Progenitor cell of endocrine pancreas (in vitro differentiated cells): Measurements from ENCODE around the gene MAIP1. TPM values are rescaled to one million over a fixed set of nuclear protein-coding genes. Genes with fewer than 3 reads are reported as not detected.

Experiments used
- DNase-seq: peaks from one replicate; pipeline ENCODE4 v3.0.0; 2021; ENCODE audit warnings: low spot score; ENCODE audit not compliant: unreplicated experiment
- H3K27ac Mint-ChIP-seq: 2 replicates; pipeline ENCODE4 v1.8.0; 2021; ENCODE audit warnings: mild to moderate bottlenecking, moderate library complexity, mixed read lengths
- H3K27me3 Mint-ChIP-seq: 2 replicates; pipeline ENCODE4 v1.8.0; 2021; ENCODE audit warnings: mixed read lengths
- H3K36me3 Mint-ChIP-seq: 2 replicates; pipeline ENCODE4 v1.8.0; 2022; ENCODE audit warnings: mixed read lengths; ENCODE audit not compliant: insufficient read depth
- H3K4me1 Mint-ChIP-seq: 2 replicates; pipeline ENCODE4 v1.8.0; 2021; ENCODE audit warnings: low read depth, mixed read lengths
- H3K4me3 Mint-ChIP-seq: 2 replicates; pipeline ENCODE4 v1.8.0; 2021; ENCODE audit warnings: low read depth, mild to moderate bottlenecking, moderate library complexity, mixed read lengths
- H3K9me3 Mint-ChIP-seq: 2 replicates; pipeline ENCODE4 v1.8.0; 2021; ENCODE audit warnings: low read depth, mixed read lengths
- CTCF ChIP-seq: fragments of 200-600 bp; sonication (generic); IDR thresholded peaks from one replicate; pipeline ENCODE4 v1.5.0; 2021; ENCODE audit warnings: antibody characterized with exemption, mild to moderate bottlenecking; ENCODE audit not compliant: unreplicated experiment
- total RNA-seq: library from RNA; stranded (reverse); gene quantifications from 2 replicates; pipeline ENCODE4 v1.2.1, GENCODE V29; 2021

The MAIP1 gene
- total RNA-seq, 1 donor from 2014 or later: 20.4 TPM

- peaks cover 11% of the 10 kb centered on the region for H3K36me3 Mint-ChIP-seq
- peak overlapping the region; percentile 47 for H3K4me3 Mint-ChIP-seq
- peaks cover 25% of the 10 kb centered on the region for H3K4me1 Mint-ChIP-seq
- no peaks in the 10 kb centered on the region for H3K27me3 Mint-ChIP-seq
- H3K27ac Mint-ChIP-seq: no peak overlapping the region
- TF ChIP-seq CTCF: no peak
- no peaks in the 10 kb centered on the region for H3K9me3 Mint-ChIP-seq
- no peak for DNase-seq
Measured at GRCh38 chr2:199958014-199958413, 2.6 kb downstream of the MAIP1 start.

GRCh38 chr2:199962203-199962602 lies 6.8 kb downstream of the MAIP1 start:
- TF ChIP-seq CTCF: no peak
- peaks cover 6% of the 10 kb centered on the region for H3K4me1 Mint-ChIP-seq
- peaks cover 23% of the 10 kb centered on the region for H3K36me3 Mint-ChIP-seq
- DNase-seq: no peak
- H3K27ac Mint-ChIP-seq: no peak overlapping the region
- no peak overlapping the region for H3K4me3 Mint-ChIP-seq
- H3K9me3 Mint-ChIP-seq: no peaks in the 10 kb centered on the region
- H3K27me3 Mint-ChIP-seq: no peaks in the 10 kb centered on the region

GRCh38 chr2:199966405-199966804 lies 11.0 kb downstream of the MAIP1 start:
- Mint-ChIP-seq H3K36me3 (peaks cover 21% of the 10 kb centered on the region), H3K4me1 (peaks cover 6% of the 10 kb centered on the region), H3K9me3 (no peaks in the 10 kb centered on the region), H3K27ac (no peak overlapping the region), H3K27me3 (no peaks in the 10 kb centered on the region), H3K4me3 (no peak overlapping the region)
- TF ChIP-seq CTCF: no peak
- no peak for DNase-seq

GRCh38 chr2:199966976-199967375 lies 11.6 kb downstream of the MAIP1 start:
- Mint-ChIP-seq H3K9me3 (no peaks in the 10 kb centered on the region), H3K4me3 (no peak overlapping the region), H3K4me1 (peaks cover 6% of the 10 kb centered on the region), H3K36me3 (peaks cover 17% of the 10 kb centered on the region), H3K27ac (no peak overlapping the region), H3K27me3 (no peaks in the 10 kb centered on the region)
- no peak for TF ChIP-seq CTCF
- DNase-seq: no peak

- H3K27me3 Mint-ChIP-seq: no peaks in the 10 kb centered on the region
- no peaks in the 10 kb centered on the region for H3K9me3 Mint-ChIP-seq
- peaks cover 16% of the 10 kb centered on the region for H3K36me3 Mint-ChIP-seq
- DNase-seq: no peak
- no peak overlapping the region for H3K27ac Mint-ChIP-seq
- H3K4me1 Mint-ChIP-seq: peaks cover 6% of the 10 kb centered on the region
- TF ChIP-seq CTCF: no peak
- no peak overlapping the region for H3K4me3 Mint-ChIP-seq
Measured at GRCh38 chr2:199968126-199968525, 12.7 kb downstream of the MAIP1 start.
